Lung (tissue), 12 donors: ENCODE data around the gene SELPLG. TPM values are rescaled to one million over a fixed set of nuclear protein-coding genes. Genes with fewer than 3 reads are reported as not detected.
"Not testable (repeated sequence)": the region's sequence is repeated elsewhere in the genome, so short reads cannot be mapped to it uniquely, and the experiment has no call there.

Experiments used
- ATAC-seq: fragments of 200-7000 bp; cut with Tn5 transposase; one replicate; pipeline ENCODE4 v1.9.1; 2020; ENCODE audit warnings: moderate number of reproducible peaks; ENCODE audit not compliant: insufficient read depth, low FRiP score
- DNase-seq, 3 donors: peaks; one replicate each; pipeline ENCODE4 v3.0.0-alpha.2; 2013 to 2017
- H3K27ac ChIP-seq, 2 donors: one replicate each; pipeline ENCODE4 v1.5.1; 2013; ENCODE audit warnings: mild to moderate bottlenecking in 2 of 2, moderate library complexity in 2 of 2, control low read depth in 1 of 2, inconsistent platforms in 1 of 2, low read depth in 1 of 2, low read length in 1 of 2
- H3K27me3 ChIP-seq, 3 donors: one replicate each; pipeline ENCODE4 v1.5.1; 2013; ENCODE audit warnings: low read length in 2 of 3; ENCODE audit not compliant: control insufficient read depth in 3 of 3, insufficient read depth in 3 of 3
- H3K36me3 ChIP-seq, 4 donors: one replicate each; pipeline ENCODE4 v1.5.1; 2013; ENCODE audit warnings: low read length in 4 of 4, mild to moderate bottlenecking in 1 of 4, moderate library complexity in 1 of 4; ENCODE audit not compliant: control insufficient read depth in 4 of 4, insufficient read depth in 4 of 4
- H3K4me1 ChIP-seq, 5 donors: one replicate each; pipeline ENCODE4 v1.5.1; 2013; ENCODE audit warnings: low read length in 5 of 5, mild to moderate bottlenecking in 2 of 5, moderate library complexity in 1 of 5; ENCODE audit not compliant: control insufficient read depth in 5 of 5, insufficient read depth in 5 of 5
- H3K4me3 ChIP-seq: one replicate; pipeline ENCODE4 v1.5.1; 2013; ENCODE audit warnings: mild to moderate bottlenecking, control low read depth, moderate library complexity
- H3K9ac ChIP-seq, 2 donors: one replicate each; pipeline ENCODE4 v1.5.1; 2013; ENCODE audit warnings: low read length in 2 of 2, control low read depth in 1 of 2; ENCODE audit not compliant: insufficient read depth in 1 of 2
- H3K9me3 ChIP-seq, 4 donors: one replicate each; pipeline ENCODE4 v1.5.1; 2013; ENCODE audit warnings: low read length in 3 of 4, mild to moderate bottlenecking in 1 of 4, moderate library complexity in 1 of 4; ENCODE audit not compliant: control insufficient read depth in 4 of 4, insufficient read depth in 3 of 4
- WGBS, 2 donors: extraction: QIAGEN DNeasy Blood & Tissue Kit; methylation state at CpG; one replicate each; pipeline ENCODE4 v1.1.7; 2013; 5-methylcytosine and 5-hydroxymethylcytosine counted together
- polyA plus RNA-seq, 2 donors: library from polyadenylated mRNA; stranded (reverse); fragments of 200-250 nt; gene quantifications; one replicate each; pipeline ENCODE4 v1.2.1, GENCODE V29; 2013
- total RNA-seq, 2 donors: library from RNA; depleted of rRNA in 1 of 2; stranded (reverse); fragments of >200 nt in 1 of 2; gene quantifications; one replicate each; pipeline ENCODE4 v1.2.1, GENCODE V29; 2014 to 2021
- TF ChIP-seq, protein P1 (sequence below): IDR thresholded peaks from 2 replicates; pipeline ENCODE4 v1.5.1; 2012; ENCODE audit warnings: mild to moderate bottlenecking; ENCODE audit errors: control extremely low read depth, extremely low read depth
- donor health status: control.
- donor health status: control.
- donor health status: Bipolar disorder and iron deficiency.
- donor health status: healthy.
- donor health status: DM: yes; HTN: yes; CAD: no.

Gene SELPLG
- total and polyA plus RNA-seq, 4 donors: 11.3 to 97.0 (median 30.5) TPM

DNA sequence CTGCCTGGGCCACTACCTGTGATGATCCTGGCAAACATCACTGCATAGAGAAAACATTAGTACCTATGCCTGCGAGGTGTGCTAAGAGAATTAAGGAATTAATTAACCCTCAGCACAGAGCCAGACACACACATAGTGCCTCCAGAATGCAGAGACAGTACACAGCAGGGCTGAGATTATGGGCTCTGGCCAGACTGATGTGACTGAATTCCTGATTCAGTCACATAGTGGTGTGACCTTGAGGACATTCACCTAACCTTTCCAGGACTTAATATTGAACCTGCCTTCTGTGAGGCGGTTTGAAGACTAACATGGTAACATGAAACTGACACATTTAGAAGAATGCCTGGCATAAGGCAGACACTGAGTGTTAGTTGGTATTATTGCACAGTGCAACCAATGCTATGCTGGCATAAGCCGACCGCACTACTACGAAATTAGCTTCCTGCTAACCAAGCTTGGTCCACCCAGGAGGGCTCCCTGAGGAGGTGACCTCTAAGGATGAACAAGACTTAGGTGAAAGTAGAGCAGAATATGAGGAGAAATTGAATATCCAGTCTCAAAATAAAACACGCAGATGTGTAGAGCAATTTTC, 32.0 kb upstream of the SELPLG start:
- H3K9me3 ChIP-seq: no peaks in the 10 kb centered on the region
- peaks cover 0 to 6% (median 2%) of the 10 kb centered on the region in 4 donors for H3K36me3 ChIP-seq
- no peak for ATAC-seq
- H3K27ac ChIP-seq: peak overlapping the region; percentile 71 to 85
- TF ChIP-seq, protein P1, sequence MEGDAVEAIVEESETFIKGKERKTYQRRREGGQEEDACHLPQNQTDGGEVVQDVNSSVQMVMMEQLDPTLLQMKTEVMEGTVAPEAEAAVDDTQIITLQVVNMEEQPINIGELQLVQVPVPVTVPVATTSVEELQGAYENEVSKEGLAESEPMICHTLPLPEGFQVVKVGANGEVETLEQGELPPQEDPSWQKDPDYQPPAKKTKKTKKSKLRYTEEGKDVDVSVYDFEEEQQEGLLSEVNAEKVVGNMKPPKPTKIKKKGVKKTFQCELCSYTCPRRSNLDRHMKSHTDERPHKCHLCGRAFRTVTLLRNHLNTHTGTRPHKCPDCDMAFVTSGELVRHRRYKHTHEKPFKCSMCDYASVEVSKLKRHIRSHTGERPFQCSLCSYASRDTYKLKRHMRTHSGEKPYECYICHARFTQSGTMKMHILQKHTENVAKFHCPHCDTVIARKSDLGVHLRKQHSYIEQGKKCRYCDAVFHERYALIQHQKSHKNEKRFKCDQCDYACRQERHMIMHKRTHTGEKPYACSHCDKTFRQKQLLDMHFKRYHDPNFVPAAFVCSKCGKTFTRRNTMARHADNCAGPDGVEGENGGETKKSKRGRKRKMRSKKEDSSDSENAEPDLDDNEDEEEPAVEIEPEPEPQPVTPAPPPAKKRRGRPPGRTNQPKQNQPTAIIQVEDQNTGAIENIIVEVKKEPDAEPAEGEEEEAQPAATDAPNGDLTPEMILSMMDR: no peak
- H3K27me3 ChIP-seq: no peaks in the 10 kb centered on the region
- H3K9ac ChIP-seq: no peak overlapping the region
- peaks cover 0 to 30% (median 22%) of the 10 kb centered on the region in 5 donors for H3K4me1 ChIP-seq
- no peak overlapping the region for H3K4me3 ChIP-seq
- DNase-seq: no peak
- WGBS, 2 donors: 70 to 89% methylated on average over 6 of the region's 6 CpGs

DNA sequence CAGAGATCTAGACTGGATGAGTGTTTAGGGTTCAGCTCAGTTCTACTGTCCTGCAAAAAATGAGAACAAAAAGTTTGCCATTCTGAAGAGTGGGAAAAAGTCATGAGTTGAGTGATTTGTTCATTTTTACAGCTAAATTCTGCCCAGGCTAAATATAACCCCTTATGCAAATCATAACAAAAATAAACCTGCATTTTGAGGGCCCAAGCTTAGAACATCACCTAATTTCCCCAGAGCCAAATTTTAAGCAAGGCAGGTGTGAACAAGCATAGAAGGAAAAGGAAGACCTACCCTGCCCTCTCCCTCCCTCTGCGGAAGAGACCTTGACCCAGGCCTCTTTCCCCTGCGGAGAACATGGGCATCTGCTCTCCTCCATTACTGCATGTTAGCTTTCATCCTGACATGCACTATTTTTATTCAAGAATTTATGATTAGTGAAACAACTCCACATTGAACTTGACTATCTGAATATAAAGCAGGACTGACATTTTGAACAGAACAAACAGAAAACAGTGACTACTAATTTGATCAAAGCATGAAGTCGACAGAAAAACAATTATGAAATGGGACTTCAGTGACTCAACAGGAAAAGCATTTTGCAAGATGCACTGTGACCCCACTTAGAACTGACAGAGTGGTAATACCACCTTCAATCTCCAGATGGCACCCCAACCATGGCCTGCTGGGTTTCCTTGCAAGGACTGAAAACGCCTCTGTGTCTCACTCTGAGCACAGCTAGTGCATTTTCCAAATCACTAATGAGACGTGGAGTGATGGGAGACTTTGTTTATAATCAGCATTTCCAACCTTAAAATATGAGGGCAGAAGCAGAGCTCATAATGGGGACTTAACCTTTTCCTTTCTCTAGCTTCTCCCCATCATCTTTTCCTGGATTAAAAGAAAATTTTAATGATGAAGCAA, 30.9 kb upstream of the SELPLG start:
- peaks cover 0 to 10% (median 4%) of the 10 kb centered on the region in 4 donors for H3K36me3 ChIP-seq
- H3K9me3 ChIP-seq: no peaks in the 10 kb centered on the region
- no peak overlapping the region for H3K4me3 ChIP-seq
- peak overlapping the region in 1 of 2 donors; percentile 52 for H3K9ac ChIP-seq
- WGBS, 2 donors: 1 to 8% methylated on average over 5 of the region's 5 CpGs
- ATAC-seq (peak; percentile 95), DNase-seq (peak; percentile 92 to 97 (median 96))
- TF ChIP-seq, protein P1: peak; percentile 95
- peaks cover 0 to 30% (median 22%) of the 10 kb centered on the region in 5 donors for H3K4me1 ChIP-seq
- no peaks in the 10 kb centered on the region for H3K27me3 ChIP-seq
- peak overlapping the region; percentile 82 to 85 for H3K27ac ChIP-seq

DNA sequence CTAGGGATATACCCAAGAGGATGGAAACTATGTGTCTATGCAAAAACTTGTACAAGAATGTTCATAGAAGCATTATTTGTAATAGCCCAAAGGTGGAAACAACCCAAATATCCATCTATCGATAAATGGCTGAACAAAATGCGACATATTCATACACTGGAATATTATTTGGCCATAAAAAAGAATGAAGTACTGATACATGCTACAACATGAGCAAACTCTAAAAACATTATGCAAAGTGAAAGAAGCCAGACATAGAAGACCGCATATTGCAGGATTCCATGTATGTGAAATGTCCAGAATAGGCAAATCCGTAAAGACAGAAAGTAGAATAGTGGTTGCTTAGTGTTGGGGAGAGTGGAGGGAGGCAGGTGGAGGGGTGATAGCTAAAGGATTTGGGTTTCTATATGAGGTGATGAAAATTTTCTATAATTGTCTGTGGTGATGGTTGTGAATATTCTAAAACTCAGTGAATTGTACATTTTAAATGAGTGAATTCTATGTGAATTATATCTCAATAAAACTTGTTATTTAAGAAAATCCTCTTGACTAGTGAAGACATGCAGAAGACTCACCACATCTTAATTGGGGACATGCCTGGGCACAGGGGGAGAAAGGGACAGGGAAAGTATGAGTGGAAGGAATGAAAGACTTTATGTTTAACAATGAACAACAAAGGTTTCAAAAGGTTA, 29.8 kb upstream of the SELPLG start:
- H3K9me3 ChIP-seq: no peaks in the 10 kb centered on the region
- H3K4me3 ChIP-seq: no peak overlapping the region
- H3K27ac ChIP-seq: no peak overlapping the region
- H3K9ac ChIP-seq: no peak overlapping the region
- WGBS, 2 donors: 98 to 99% methylated on average over 4 of the region's 4 CpGs
- TF ChIP-seq, protein P1: no peak
- peaks cover 2 to 14% (median 8%) of the 10 kb centered on the region in 4 donors for H3K36me3 ChIP-seq
- H3K27me3 ChIP-seq: no peaks in the 10 kb centered on the region
- peaks cover 0 to 30% (median 22%) of the 10 kb centered on the region in 5 donors for H3K4me1 ChIP-seq
- DNase-seq (no peak), ATAC-seq (no peak)

DNA sequence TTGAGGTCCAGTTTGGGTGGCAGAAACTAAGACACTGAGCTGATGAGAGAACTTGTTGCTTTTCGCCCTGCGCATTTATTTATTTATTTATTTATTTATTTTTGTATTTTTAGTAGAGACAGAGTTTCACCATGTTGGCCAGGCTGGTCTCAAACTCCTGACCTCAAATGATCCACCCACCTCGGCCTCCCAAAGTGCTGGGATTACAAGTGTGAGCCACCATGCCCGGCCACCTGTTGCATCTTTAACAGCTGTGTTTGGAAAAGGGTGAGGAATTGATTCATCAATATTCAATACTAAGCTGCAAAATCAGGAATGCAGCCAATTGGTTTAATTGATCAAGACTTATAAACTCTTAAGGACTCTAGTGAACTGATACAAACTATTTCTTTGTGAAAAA, 24.4 kb upstream of the SELPLG start:
- H3K27ac ChIP-seq, DNase-seq, H3K27me3 ChIP-seq, H3K4me1 ChIP-seq, ATAC-seq, H3K9me3 ChIP-seq, H3K4me3 ChIP-seq, H3K9ac ChIP-seq: not testable (repeated sequence)
- WGBS, 2 donors: 94 to 97% methylated on average over 4 of the region's 4 CpGs
- H3K36me3 ChIP-seq: peaks cover 5 to 28% (median 22%) of the 10 kb centered on the region in 4 donors
